ENCODE results near the gene ATP10A.

DNA sequence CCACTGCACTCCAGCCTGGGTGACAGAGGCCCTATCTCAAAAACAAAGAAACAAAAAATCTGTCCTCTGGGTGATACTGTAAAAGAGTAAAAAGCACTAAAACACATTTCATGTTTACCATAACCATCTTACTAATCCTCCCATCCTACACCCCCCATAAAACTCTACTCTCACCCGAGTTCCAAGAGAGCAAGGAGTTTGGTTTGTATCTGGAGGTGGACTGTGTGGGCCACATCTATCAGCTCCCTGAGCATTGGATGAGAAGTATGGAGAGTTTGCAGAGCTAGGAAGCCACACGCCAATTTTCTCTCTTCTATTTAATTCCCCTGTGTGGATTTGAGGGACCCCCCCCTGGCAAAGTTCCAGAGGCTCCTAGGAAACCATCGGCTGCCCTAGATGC, 80.0 kb downstream of the ATP10A start:
- TF ChIP-seq TAF1 (IDR thresholded peaks at IDR 0.05; ENCODE audit: low read depth) (no peak), RAD21 (conservative IDR thresholded peaks at IDR 0.05) (no peak), EZH2 (IDR thresholded peaks at IDR 0.05; ENCODE audit: borderline replicate concordance, insufficient read depth, low read length, poor library complexity, severe bottlenecking) (no peak), SMC3 (conservative IDR thresholded peaks at IDR 0.05; ENCODE audit: poor library complexity) (no peak)
- TF ChIP-seq, protein P1, sequence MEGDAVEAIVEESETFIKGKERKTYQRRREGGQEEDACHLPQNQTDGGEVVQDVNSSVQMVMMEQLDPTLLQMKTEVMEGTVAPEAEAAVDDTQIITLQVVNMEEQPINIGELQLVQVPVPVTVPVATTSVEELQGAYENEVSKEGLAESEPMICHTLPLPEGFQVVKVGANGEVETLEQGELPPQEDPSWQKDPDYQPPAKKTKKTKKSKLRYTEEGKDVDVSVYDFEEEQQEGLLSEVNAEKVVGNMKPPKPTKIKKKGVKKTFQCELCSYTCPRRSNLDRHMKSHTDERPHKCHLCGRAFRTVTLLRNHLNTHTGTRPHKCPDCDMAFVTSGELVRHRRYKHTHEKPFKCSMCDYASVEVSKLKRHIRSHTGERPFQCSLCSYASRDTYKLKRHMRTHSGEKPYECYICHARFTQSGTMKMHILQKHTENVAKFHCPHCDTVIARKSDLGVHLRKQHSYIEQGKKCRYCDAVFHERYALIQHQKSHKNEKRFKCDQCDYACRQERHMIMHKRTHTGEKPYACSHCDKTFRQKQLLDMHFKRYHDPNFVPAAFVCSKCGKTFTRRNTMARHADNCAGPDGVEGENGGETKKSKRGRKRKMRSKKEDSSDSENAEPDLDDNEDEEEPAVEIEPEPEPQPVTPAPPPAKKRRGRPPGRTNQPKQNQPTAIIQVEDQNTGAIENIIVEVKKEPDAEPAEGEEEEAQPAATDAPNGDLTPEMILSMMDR (IDR thresholded peaks at IDR 0.05; ENCODE audit: poor library complexity, severe bottlenecking), result no peak

All from neural cell (in vitro differentiated cells).